ENCODE results near the gene SYNGR2.
A peak's percentile ranks its signal among the peaks of the same experiment; 100 is the strongest.
"Not testable (repeated sequence)": the region's sequence is repeated elsewhere in the genome, so short reads cannot be mapped to it uniquely, and the experiment has no call there.

The SYNGR2 gene

GRCh38 chr17:78130090-78130436, 38.3 kb upstream of the SYNGR2 start:
- no peak for DNase-seq

GRCh38 chr17:78130437-78131101, 37.8 kb upstream of the SYNGR2 start, which contains the start of gene TMC8:
TMC8 (plus strand) TSS chr17:78130771; CDS start chr17:78131589, 818 bp downstream.
- DNase-seq: peak; percentile 49 to 65 (median 56)

- DNase-seq: peak; percentile 57 to 74 (median 60)
Measured at GRCh38 chr17:78131172-78132083, 37.0 kb upstream of the SYNGR2 start.

GRCh38 chr17:78132084-78132676, 36.2 kb upstream of the SYNGR2 start:
- DNase-seq: no peak

- no peak for DNase-seq
Measured at GRCh38 chr17:78132767-78133178, 35.6 kb upstream of the SYNGR2 start.

- no peak for DNase-seq
Measured at GRCh38 chr17:78133179-78133951, 35.0 kb upstream of the SYNGR2 start.

- DNase-seq: peak; percentile 65 to 71 (median 67)
Measured at GRCh38 chr17:78133971-78134898, 34.1 kb upstream of the SYNGR2 start.

- DNase-seq: no peak
Measured at GRCh38 chr17:78134899-78135385, 33.4 kb upstream of the SYNGR2 start.

GRCh38 chr17:78135858-78136500, 32.4 kb upstream of the SYNGR2 start:
- no peak for DNase-seq

GRCh38 chr17:78137392-78138203, 30.8 kb upstream of the SYNGR2 start:
- DNase-seq: peak in 1 of 3 donors; percentile 46

GRCh38 chr17:78138204-78139060, 29.9 kb upstream of the SYNGR2 start:
- peak; percentile 54 to 73 (median 61) for DNase-seq

- DNase-seq: not testable (repeated sequence)
Measured at GRCh38 chr17:78139861-78140168, 28.6 kb upstream of the SYNGR2 start.

- peak; percentile 95 to 98 (median 97) for DNase-seq
Measured at GRCh38 chr17:78140169-78141051, 28.0 kb upstream of the SYNGR2 start.

- DNase-seq: no peak
Measured at GRCh38 chr17:78141437-78142118, 26.8 kb upstream of the SYNGR2 start.

- peak; percentile 67 to 78 (median 73) for DNase-seq
Measured at GRCh38 chr17:78142119-78142861, 26.1 kb upstream of the SYNGR2 start.
